Neutrophil (primary cell): Measurements from ENCODE around the gene OR2T29.
"Not testable (repeated sequence)": the region's sequence is repeated elsewhere in the genome, so short reads cannot be mapped to it uniquely, and the experiment has no call there.

Experiments used
- H3K27ac ChIP-seq: fragments of 200-600 bp; sonication (generic); 2 replicates; pipeline ENCODE4 v1.5.1; 2016; ENCODE audit warnings: mild to moderate bottlenecking, moderate library complexity
- H3K27me3 ChIP-seq: fragments of 200-600 bp; sonication (generic); 2 replicates; pipeline ENCODE4 v1.6.0; 2016; ENCODE audit warnings: mild to moderate bottlenecking
- H3K36me3 ChIP-seq: fragments of 200-600 bp; sonication (generic); 2 replicates; pipeline ENCODE4 v1.5.1; 2017
- H3K4me1 ChIP-seq, 2 experiments: fragments of 200-600 bp in 1 of 2; sonication (generic) in 1 of 2; 1 replicate in 1 of 2; 2 replicates in 1 of 2; pipeline versions ENCODE4 v1.5.1 to v1.6.1; 2013 to 2016; ENCODE audit warnings: low read depth in 1 of 2, low read length in 1 of 2, mild to moderate bottlenecking in 1 of 2, moderate library complexity in 1 of 2; ENCODE audit not compliant: control insufficient read depth in 1 of 2, insufficient read depth in 1 of 2
- H3K4me3 ChIP-seq, 2 experiments: fragments of 200-600 bp in 1 of 2; sonication (generic) in 1 of 2; 1 replicate in 1 of 2; 2 replicates in 1 of 2; pipeline ENCODE4 v1.5.1; 2013 to 2016; ENCODE audit warnings: low read depth in 1 of 2, low read length in 1 of 2, mild to moderate bottlenecking in 1 of 2, moderate library complexity in 1 of 2
- H3K9me3 ChIP-seq: fragments of 200-600 bp; sonication (generic); 2 replicates; pipeline ENCODE4 v1.5.1; 2016
- CTCF ChIP-seq: fragments of 200-600 bp; sonication (generic); IDR thresholded peaks from 2 replicates; pipeline ENCODE4 v1.5.1; 2016; ENCODE audit warnings: antibody characterized with exemption

Gene OR2T29

GRCh38 chr1:248576260-248576980, 13.8 kb upstream of the OR2T29 start:
- Histone ChIP-seq H3K9me3 (no peaks in the 10 kb centered on the region), H3K27me3 (no peaks in the 10 kb centered on the region), H3K4me3 (no peak overlapping the region), H3K27ac (no peak overlapping the region), H3K36me3 (no peaks in the 10 kb centered on the region), H3K4me1 (no peaks in the 10 kb centered on the region)
- TF ChIP-seq CTCF, result no peak

- not testable (repeated sequence) for H3K27me3 ChIP-seq, H3K36me3 ChIP-seq, H3K4me1 ChIP-seq, H3K4me3 ChIP-seq, H3K27ac ChIP-seq, H3K9me3 ChIP-seq
These were observed 12.1 kb upstream of the OR2T29 start, which contains the start of gene OR2T34 for GRCh38 chr1:248574657-248575056. Gene OR2T34, minus strand, starts transcription at chr1:248574757. Its CDS starts 0 bp downstream, at chr1:248574757.

GRCh38 chr1:248573856-248574255, 11.3 kb upstream of the OR2T29 start:
- H3K9me3 ChIP-seq, H3K4me3 ChIP-seq, H3K27ac ChIP-seq, H3K27me3 ChIP-seq, H3K4me1 ChIP-seq, H3K36me3 ChIP-seq: not testable (repeated sequence)

- not testable (repeated sequence) for H3K36me3 ChIP-seq, H3K4me1 ChIP-seq, H3K4me3 ChIP-seq, H3K9me3 ChIP-seq, H3K27me3 ChIP-seq, H3K27ac ChIP-seq
These were observed 9.5 kb upstream of the OR2T29 start for GRCh38 chr1:248572049-248572448.

GRCh38 chr1:248570811-248571210, 8.2 kb upstream of the OR2T29 start:
- not testable (repeated sequence) for H3K27me3 ChIP-seq, H3K4me1 ChIP-seq, H3K9me3 ChIP-seq, H3K36me3 ChIP-seq, H3K27ac ChIP-seq, H3K4me3 ChIP-seq

GRCh38 chr1:248569049-248569448, 6.5 kb upstream of the OR2T29 start:
- not testable (repeated sequence) for H3K4me1 ChIP-seq, H3K36me3 ChIP-seq, H3K27ac ChIP-seq, H3K9me3 ChIP-seq, H3K4me3 ChIP-seq, H3K27me3 ChIP-seq

- not testable (repeated sequence) for H3K36me3 ChIP-seq, H3K9me3 ChIP-seq, H3K27me3 ChIP-seq, H3K4me3 ChIP-seq, H3K4me1 ChIP-seq, H3K27ac ChIP-seq
These were observed 3.2 kb upstream of the OR2T29 start for GRCh38 chr1:248565530-248566373.

GRCh38 chr1:248551027-248551426, 11.5 kb downstream of the OR2T29 start:
- not testable (repeated sequence) for H3K27ac ChIP-seq, H3K36me3 ChIP-seq, H3K4me3 ChIP-seq, H3K9me3 ChIP-seq, H3K4me1 ChIP-seq, H3K27me3 ChIP-seq

GRCh38 chr1:248547383-248547782, 15.2 kb downstream of the OR2T29 start:
- not testable (repeated sequence) for H3K4me1 ChIP-seq, H3K27me3 ChIP-seq, H3K27ac ChIP-seq, H3K36me3 ChIP-seq, H3K4me3 ChIP-seq, H3K9me3 ChIP-seq

- not testable (repeated sequence) for H3K36me3 ChIP-seq, H3K27ac ChIP-seq, H3K9me3 ChIP-seq, H3K4me1 ChIP-seq, H3K4me3 ChIP-seq, H3K27me3 ChIP-seq
These were observed 25.1 kb downstream of the OR2T29 start for GRCh38 chr1:248537449-248537848.
